ENCODE results near the gene ROS1. TPM values are rescaled to one million over a fixed set of nuclear protein-coding genes. Genes with fewer than 3 reads are reported as not detected.

ROS1 gene
- total and polyA plus RNA-seq, 5 experiments from 2014 or later: not detected

DNA sequence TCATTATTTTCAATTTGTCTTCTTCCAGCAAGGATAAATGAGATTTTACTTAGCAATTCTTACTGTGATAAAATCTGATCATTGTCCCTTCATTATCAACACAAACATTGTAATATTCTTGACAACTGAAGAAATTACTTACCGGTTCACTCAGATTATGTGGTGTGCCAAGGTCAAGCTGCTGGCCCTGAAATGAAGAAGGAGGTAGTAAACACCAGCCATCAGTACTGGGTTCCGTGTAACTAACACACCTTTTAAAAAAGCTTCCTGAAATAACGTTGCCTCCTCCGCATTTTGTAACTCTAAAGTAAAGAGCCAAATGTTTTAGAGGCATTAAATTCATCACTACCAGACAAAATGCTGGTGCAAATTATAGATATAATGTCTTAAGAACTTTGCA, 7.4 kb downstream of the ROS1 start:
- POLR2A ChIA-PET: no interaction called here
- Mint-ChIP-seq H3K9me3 (no peaks in the 10 kb centered on the region), H3K27me3 (peaks cover 5 to 16% (median 8%) of the 10 kb centered on the region in 5 donors), H3K27ac (no peak overlapping the region), H3K36me3 (no peaks in the 10 kb centered on the region), H3K4me3 (no peak overlapping the region), H3K4me1 (no peaks in the 10 kb centered on the region)
- ATAC-seq (no peak), DNase-seq (no peak)

GRCh38 chr6:117417851-117418250, 7.9 kb downstream of the ROS1 start:
- ATAC-seq: no peak
- POLR2A ChIA-PET: no interaction called here
- H3K4me1 Mint-ChIP-seq: no peaks in the 10 kb centered on the region

DNA sequence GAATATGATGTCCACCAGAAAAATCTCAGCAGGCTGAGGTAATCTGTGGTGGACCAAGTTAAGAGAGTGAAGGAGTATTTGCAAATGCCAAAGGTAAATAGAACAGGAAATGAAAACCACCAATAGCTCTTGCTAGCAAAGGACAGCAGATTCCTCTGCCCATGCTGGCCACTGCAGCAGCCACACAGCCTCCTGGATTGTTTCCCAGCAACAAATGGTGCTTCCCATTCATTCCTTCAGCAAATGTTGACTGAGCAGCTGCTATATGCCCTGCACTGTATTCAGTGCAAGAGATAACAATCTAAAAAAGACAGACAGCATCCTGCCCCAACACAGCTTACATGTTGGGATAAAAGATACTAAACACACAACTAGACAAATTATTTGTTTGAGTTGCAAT, 11.0 kb downstream of the ROS1 start:
- no peak overlapping the region for H3K4me3 Mint-ChIP-seq
- no peak overlapping the region for H3K27ac Mint-ChIP-seq
- ATAC-seq: no peak
- POLR2A ChIA-PET: no interaction called here
- H3K36me3 Mint-ChIP-seq: no peaks in the 10 kb centered on the region
- peaks cover 10 to 25% (median 11%) of the 10 kb centered on the region in 5 donors for H3K27me3 Mint-ChIP-seq
- no peak for DNase-seq
- no peaks in the 10 kb centered on the region for H3K9me3 Mint-ChIP-seq
- no peaks in the 10 kb centered on the region for H3K4me1 Mint-ChIP-seq

More at GRCh38 chr6:117417851-117418250, 7.9 kb downstream of the ROS1 start:
- H3K4me3 Mint-ChIP-seq: no peak overlapping the region
- H3K27me3 Mint-ChIP-seq: peaks cover 2 to 13% (median 7%) of the 10 kb centered on the region in 5 donors
- no peak overlapping the region for H3K27ac Mint-ChIP-seq
- DNase-seq: no peak
- H3K9me3 Mint-ChIP-seq: no peaks in the 10 kb centered on the region
- H3K36me3 Mint-ChIP-seq: no peaks in the 10 kb centered on the region

- Mint-ChIP-seq H3K9me3 (no peaks in the 10 kb centered on the region), H3K27me3 (peaks cover 13 to 45% (median 17%) of the 10 kb centered on the region in 5 donors), H3K4me3 (no peak overlapping the region), H3K4me1 (no peaks in the 10 kb centered on the region), H3K27ac (no peak overlapping the region), H3K36me3 (no peaks in the 10 kb centered on the region)
- ATAC-seq: no peak
- DNase-seq: no peak
- POLR2A ChIA-PET: no interaction called here
Observed at GRCh38 chr6:117411474-117411873, 14.3 kb downstream of the ROS1 start.

DNA sequence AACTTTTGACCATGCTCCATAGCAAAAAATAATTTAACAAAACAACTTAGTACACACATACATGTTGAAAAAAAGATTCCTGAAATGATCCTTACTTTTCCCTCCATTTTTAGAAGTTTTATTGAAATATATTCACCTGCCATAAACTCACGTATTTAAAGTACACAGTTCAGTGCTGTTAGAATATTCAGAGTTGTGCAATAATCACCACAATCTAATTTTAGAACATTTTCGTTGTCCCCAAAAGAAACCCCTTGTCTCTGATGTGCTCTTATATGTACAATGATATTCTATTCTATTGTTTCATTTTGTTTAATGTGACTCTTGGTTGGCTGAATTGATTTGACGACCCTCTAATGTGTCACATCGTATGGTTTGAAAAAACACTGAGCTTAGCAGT, 15.9 kb downstream of the ROS1 start:
- H3K4me3 Mint-ChIP-seq: no peak overlapping the region
- no peak overlapping the region for H3K27ac Mint-ChIP-seq
- H3K9me3 Mint-ChIP-seq: no peaks in the 10 kb centered on the region
- no peaks in the 10 kb centered on the region for H3K4me1 Mint-ChIP-seq
- H3K36me3 Mint-ChIP-seq: no peaks in the 10 kb centered on the region
- DNase-seq (no peak), ATAC-seq (no peak)
- POLR2A ChIA-PET: no interaction called here
- H3K27me3 Mint-ChIP-seq: peaks cover 13 to 45% (median 17%) of the 10 kb centered on the region in 5 donors

GRCh38 chr6:117409420-117409819, 16.3 kb downstream of the ROS1 start:
- Mint-ChIP-seq H3K4me3 (no peak overlapping the region), H3K27ac (no peak overlapping the region), H3K9me3 (no peaks in the 10 kb centered on the region), H3K36me3 (no peaks in the 10 kb centered on the region), H3K4me1 (no peaks in the 10 kb centered on the region), H3K27me3 (peaks cover 13 to 45% (median 17%) of the 10 kb centered on the region in 5 donors)
- ATAC-seq (no peak), DNase-seq (no peak)
- POLR2A ChIA-PET: no interaction called here

DNA sequence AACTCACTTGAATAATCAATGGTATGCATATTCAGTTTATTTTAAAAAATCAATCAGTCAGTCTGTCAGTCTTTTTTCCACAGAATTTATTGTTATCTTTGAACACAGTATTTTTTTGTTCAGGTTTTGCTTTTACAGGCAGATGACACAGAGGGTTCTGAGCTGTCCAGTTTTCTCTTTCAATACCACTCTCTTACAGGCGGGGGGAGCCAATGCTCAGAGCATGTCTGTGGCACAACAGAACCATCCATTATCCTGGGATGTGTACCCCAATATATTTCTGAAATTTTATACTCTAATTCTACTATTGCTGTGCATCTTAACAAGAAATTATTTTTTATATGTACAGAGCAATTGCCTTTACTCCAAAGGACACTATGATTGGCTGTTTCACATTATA, 21.2 kb downstream of the ROS1 start:
- Mint-ChIP-seq H3K27ac (no peak overlapping the region), H3K36me3 (no peaks in the 10 kb centered on the region), H3K27me3 (peaks cover 2 to 18% (median 4%) of the 10 kb centered on the region in 5 donors), H3K4me3 (no peak overlapping the region), H3K4me1 (no peaks in the 10 kb centered on the region), H3K9me3 (no peaks in the 10 kb centered on the region)
- POLR2A ChIA-PET: no interaction called here
- ATAC-seq (no peak), DNase-seq (no peak)

DNA sequence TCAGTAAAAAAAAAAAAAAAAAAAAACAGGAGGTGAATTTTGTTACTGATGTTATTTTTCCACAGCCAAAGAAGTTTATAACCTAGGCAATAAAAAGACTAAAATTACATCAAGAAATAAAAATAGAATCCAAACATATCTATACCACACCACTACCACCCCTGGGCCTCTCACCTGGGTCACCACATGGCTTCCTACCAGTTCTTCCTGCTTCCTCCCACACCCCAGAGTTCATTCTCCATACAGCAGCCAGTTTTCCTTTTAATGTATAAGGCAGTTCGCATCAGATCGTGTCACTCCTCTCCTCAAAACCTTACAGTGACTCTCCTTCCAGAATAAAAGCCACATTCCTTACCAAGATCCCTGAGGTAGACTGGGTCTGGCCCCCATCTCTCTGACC, 23.9 kb downstream of the ROS1 start:
- H3K4me1 Mint-ChIP-seq: no peaks in the 10 kb centered on the region
- POLR2A ChIA-PET: no interaction called here
- H3K36me3 Mint-ChIP-seq: no peaks in the 10 kb centered on the region

GRCh38 chr6:117399924-117400323, 25.8 kb downstream of the ROS1 start:
- Mint-ChIP-seq H3K4me3 (no peak overlapping the region), H3K9me3 (no peaks in the 10 kb centered on the region), H3K27ac (no peak overlapping the region), H3K36me3 (no peaks in the 10 kb centered on the region), H3K4me1 (no peaks in the 10 kb centered on the region), H3K27me3 (peaks cover 0 to 6% (median 0%) of the 10 kb centered on the region in 5 donors)
- POLR2A ChIA-PET: no interaction called here
- DNase-seq (no peak), ATAC-seq (no peak)

More for the DNA sequence above, 23.9 kb downstream of the ROS1 start:
- H3K27me3 Mint-ChIP-seq: peaks cover 0 to 6% (median 0%) of the 10 kb centered on the region in 5 donors
- no peaks in the 10 kb centered on the region for H3K9me3 Mint-ChIP-seq
- H3K27ac Mint-ChIP-seq: no peak overlapping the region
- ATAC-seq (no peak), DNase-seq (no peak)
- H3K4me3 Mint-ChIP-seq: no peak overlapping the region

DNA sequence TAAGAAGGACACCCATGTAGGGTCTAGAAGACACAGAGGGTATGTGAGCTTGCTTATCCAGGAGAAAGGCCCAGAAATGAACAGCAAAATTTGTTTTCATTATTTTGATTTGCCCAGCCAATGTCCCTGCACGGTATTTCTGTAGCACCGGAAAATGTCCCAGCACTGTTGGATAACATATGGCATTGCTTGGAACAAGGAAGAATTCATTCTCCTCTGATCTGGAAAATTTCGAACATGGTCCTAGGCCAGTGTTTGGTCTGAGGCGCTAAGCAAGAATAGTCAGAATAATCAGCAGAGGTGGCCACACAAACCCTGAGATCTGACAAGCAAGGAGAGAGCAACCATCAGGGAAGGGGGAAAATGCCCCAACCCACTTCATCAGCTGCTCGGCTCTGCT, 26.6 kb downstream of the ROS1 start:
- ATAC-seq (no peak), DNase-seq (no peak)
- no peaks in the 10 kb centered on the region for H3K9me3 Mint-ChIP-seq
- POLR2A ChIA-PET: no interaction called here
- no peaks in the 10 kb centered on the region for H3K36me3 Mint-ChIP-seq
- peaks cover 0 to 6% (median 2%) of the 10 kb centered on the region in 5 donors for H3K27me3 Mint-ChIP-seq
- H3K4me3 Mint-ChIP-seq: no peak overlapping the region
- H3K4me1 Mint-ChIP-seq: no peaks in the 10 kb centered on the region
- H3K27ac Mint-ChIP-seq: no peak overlapping the region

GRCh38 chr6:117397536-117398227, 28.1 kb downstream of the ROS1 start:
- Mint-ChIP-seq H3K36me3 (no peaks in the 10 kb centered on the region), H3K9me3 (no peaks in the 10 kb centered on the region), H3K4me1 (no peaks in the 10 kb centered on the region), H3K27ac (no peak overlapping the region), H3K27me3 (peaks cover 0 to 8% (median 2%) of the 10 kb centered on the region in 5 donors), H3K4me3 (no peak overlapping the region)
- DNase-seq (no peak), ATAC-seq (no peak)
- POLR2A ChIA-PET: no interaction called here

- Mint-ChIP-seq H3K9me3 (no peaks in the 10 kb centered on the region), H3K4me1 (no peaks in the 10 kb centered on the region), H3K27ac (no peak overlapping the region), H3K36me3 (no peaks in the 10 kb centered on the region), H3K4me3 (no peak overlapping the region), H3K27me3 (peaks cover 0 to 10% (median 4%) of the 10 kb centered on the region in 5 donors)
- ATAC-seq: no peak
- DNase-seq: no peak
- POLR2A ChIA-PET: no interaction called here
Observed at GRCh38 chr6:117396228-117396627, 29.5 kb downstream of the ROS1 start.

- Mint-ChIP-seq H3K9me3 (no peaks in the 10 kb centered on the region), H3K4me1 (no peaks in the 10 kb centered on the region), H3K27me3 (peaks cover 0 to 12% (median 5%) of the 10 kb centered on the region in 5 donors), H3K4me3 (no peak overlapping the region), H3K27ac (no peak overlapping the region), H3K36me3 (no peaks in the 10 kb centered on the region)
- POLR2A ChIA-PET: no interaction called here
- DNase-seq (no peak), ATAC-seq (no peak)
Observed at GRCh38 chr6:117395164-117395563, 30.6 kb downstream of the ROS1 start.

DNA sequence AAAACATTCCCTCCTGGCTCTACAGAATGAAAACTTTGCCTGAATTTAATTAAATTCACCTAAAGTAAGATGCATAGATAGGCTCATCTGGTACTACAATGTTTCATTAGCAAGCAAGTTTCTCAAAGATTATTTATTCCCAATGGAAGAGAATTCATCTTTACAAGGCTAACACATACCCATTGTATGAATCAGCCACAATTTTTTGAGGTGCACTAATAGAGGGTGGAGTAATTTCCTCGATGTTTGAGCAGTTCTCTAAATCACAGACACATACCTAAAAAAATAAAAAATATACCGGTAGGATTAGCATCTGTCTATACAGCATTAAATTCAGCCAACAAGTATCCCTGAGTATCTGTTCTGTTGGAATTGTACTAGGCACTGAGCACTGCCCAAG, 32.7 kb downstream of the ROS1 start:
- Mint-ChIP-seq H3K27me3 (peaks cover 2 to 12% (median 5%) of the 10 kb centered on the region in 5 donors), H3K27ac (no peak overlapping the region), H3K36me3 (no peaks in the 10 kb centered on the region), H3K4me1 (no peaks in the 10 kb centered on the region), H3K4me3 (no peak overlapping the region), H3K9me3 (no peaks in the 10 kb centered on the region)
- POLR2A ChIA-PET: no interaction called here
- DNase-seq: no peak
- ATAC-seq: no peak
